H1 (cell line): ENCODE measurements around the gene OR4A16. TPM values are rescaled to one million over a fixed set of nuclear protein-coding genes. Genes with fewer than 3 reads are reported as not detected.

Experiments
- CTCF ChIA-PET: fragments of 300-600 bp; sonication (Branson Sonifier 250); formaldehyde crosslinking; loops from one replicate; lab custom pipeline; 2021; ENCODE audit not compliant: partially characterized antibody; lab: Charles Lee
- POLR2A ChIA-PET: fragments of 300-600 bp; sonication (Branson Sonifier 250); formaldehyde crosslinking; loops from one replicate; lab custom pipeline; 2021; ENCODE audit warnings: inconsistent platforms; ENCODE audit not compliant: partially characterized antibody; lab: Charles Lee
- DNase-seq, 2 experiments: peaks; one replicate each; pipeline versions ENCODE4 v3.0.0 to v3.0.0-alpha.2; 2010 to 2022; ENCODE audit warnings: low spot score in 2 of 2, low read depth in 1 of 2, mixed read lengths in 1 of 2
- FAIRE-seq: peaks from 2 replicates; lab custom pipeline; 2011; peaks lifted over from hg19 to GRCh38; lab: Jason Lieb, UNC
- H2AFZ ChIP-seq: 2 replicates; pipeline ENCODE4 v1.8.1; 2012; ENCODE audit warnings: low read length, inconsistent platforms
- H2AK5ac ChIP-seq: 2 replicates; pipeline ENCODE4 v1.6.1; 2013; ENCODE audit warnings: low read depth, low read length
- H2BK120ac ChIP-seq: replicated peaks from 2 replicates; pipeline ENCODE3; 2013; ENCODE audit warnings: low read depth, low read length, inconsistent platforms
- H2BK12ac ChIP-seq: 2 replicates; pipeline ENCODE4 v1.6.1; 2013; ENCODE audit warnings: low read depth, low read length
- H2BK15ac ChIP-seq: 2 replicates; pipeline ENCODE4 v1.6.1; 2013; ENCODE audit warnings: low read length
- H2BK20ac ChIP-seq: 2 replicates; pipeline ENCODE4 v1.6.1; 2013; ENCODE audit warnings: low read length
- H2BK5ac ChIP-seq: 2 replicates; pipeline ENCODE4 v1.6.1; 2013; ENCODE audit warnings: low read depth, low read length
- H3K14ac ChIP-seq: 2 replicates; pipeline ENCODE4 v1.6.1; 2013; ENCODE audit warnings: inconsistent platforms; ENCODE audit not compliant: insufficient read length
- H3K18ac ChIP-seq: 2 replicates; pipeline ENCODE4 v1.6.1; 2013; ENCODE audit warnings: low read length; ENCODE audit errors: extremely low read depth
- H3K23ac ChIP-seq: 2 replicates; pipeline ENCODE4 v1.6.1; 2013; ENCODE audit warnings: inconsistent platforms; ENCODE audit not compliant: insufficient read length
- H3K23me2 ChIP-seq: 2 replicates; pipeline ENCODE4 v1.6.1; 2013; ENCODE audit warnings: low read depth, low read length
- H3K27ac ChIP-seq: 2 replicates; pipeline ENCODE4 v1.6.1; 2011; ENCODE audit warnings: low read depth, low read length, inconsistent platforms
- H3K27me3 ChIP-seq, 4 experiments: replicated peaks in 1 of 4; 1 replicate in 1 of 4; 2 replicates in 3 of 4; pipeline versions ENCODE4 v1.6.1 to v1.8.1; 2011 to 2013; ENCODE audit warnings: low read length in 3 of 4, mild to moderate bottlenecking in 3 of 4, inconsistent platforms in 2 of 4, mixed read lengths in 2 of 4, moderate library complexity in 1 of 4; ENCODE audit not compliant: control insufficient read depth in 3 of 4, insufficient read depth in 3 of 4; ENCODE audit errors: extremely low read depth in 1 of 4
- H3K36me3 ChIP-seq, 4 experiments: 2 replicates each; pipeline versions ENCODE4 v1.6.1 to v1.8.1; 2011 to 2013; ENCODE audit warnings: mild to moderate bottlenecking in 4 of 4, low read length in 3 of 4, moderate library complexity in 2 of 4, control low read depth in 1 of 4, inconsistent platforms in 1 of 4; ENCODE audit not compliant: insufficient read depth in 4 of 4, control insufficient read depth in 2 of 4
- H3K4ac ChIP-seq: replicated peaks from 2 replicates; pipeline ENCODE3; 2013; ENCODE audit warnings: low read length, low read depth, mixed read lengths, inconsistent platforms; ENCODE audit not compliant: insufficient read length
- H3K4me1 ChIP-seq, 4 experiments: replicated peaks in 1 of 4; 1 replicate in 1 of 4; 2 replicates in 3 of 4; pipeline versions ENCODE4 v1.6.1 to v1.8.1; 2011 to 2013; ENCODE audit warnings: low read length in 3 of 4, inconsistent platforms in 2 of 4, mixed read lengths in 1 of 4; ENCODE audit not compliant: insufficient read depth in 4 of 4, control insufficient read depth in 3 of 4
- H3K4me2 ChIP-seq, 2 experiments: 2 replicates each; pipeline versions ENCODE4 v1.6.1 to v1.8.1; 2011 to 2013; ENCODE audit warnings: low read depth in 2 of 2, low read length in 2 of 2, control low read depth in 1 of 2, inconsistent platforms in 1 of 2, mild to moderate bottlenecking in 1 of 2; ENCODE audit not compliant: insufficient read depth in 1 of 2
- H3K4me3 ChIP-seq, 4 experiments: fragments of 200-600, 300-600 bp in 1 of 4; sonication (generic), shearing (Covaris generic), sonication (Bioruptor Twin) in 1 of 4; 2 replicates each; pipeline versions ENCODE4 v1.5.1 to v1.8.1; 2011 to 2016; ENCODE audit warnings: low read length in 4 of 4, low read depth in 3 of 4, control low read depth in 2 of 4, inconsistent platforms in 2 of 4, mild to moderate bottlenecking in 2 of 4, mixed read lengths in 1 of 4, moderate library complexity in 1 of 4; ENCODE audit not compliant: insufficient read depth in 2 of 4; ENCODE audit errors: extremely low read depth in 1 of 4
- H3K56ac ChIP-seq: replicated peaks from 2 replicates; pipeline ENCODE3; 2013; ENCODE audit warnings: low read depth, mild to moderate bottlenecking, mixed read lengths, low read length, inconsistent platforms; ENCODE audit not compliant: insufficient read length
- H3K79me1 ChIP-seq: 2 replicates; pipeline ENCODE4 v1.6.1; 2013; ENCODE audit warnings: low read depth, low read length, control low read depth
- H3K79me2 ChIP-seq, 2 experiments: 2 replicates each; pipeline versions ENCODE4 v1.6.1 to v1.8.1; 2012 to 2013; ENCODE audit warnings: low read length in 2 of 2, mild to moderate bottlenecking in 2 of 2, inconsistent platforms in 1 of 2; ENCODE audit not compliant: insufficient read depth in 2 of 2, control insufficient read depth in 1 of 2
- H3K9ac ChIP-seq, 4 experiments: replicated peaks in 1 of 4; 1 replicate in 1 of 4; 2 replicates in 3 of 4; pipeline versions ENCODE4 v1.6.1 to v1.8.1; 2011 to 2013; ENCODE audit warnings: low read depth in 3 of 4, low read length in 3 of 4, control low read depth in 2 of 4, mild to moderate bottlenecking in 2 of 4, moderate library complexity in 2 of 4, inconsistent platforms in 1 of 4; ENCODE audit errors: extremely low read depth in 1 of 4
- H3K9me3 ChIP-seq, 2 experiments: 2 replicates each; pipeline versions ENCODE4 v1.6.1 to v1.8.1; 2012 to 2013; ENCODE audit warnings: mild to moderate bottlenecking in 2 of 2, moderate library complexity in 2 of 2, control low read depth in 1 of 2, inconsistent platforms in 1 of 2, low read depth in 1 of 2, low read length in 1 of 2, mixed read lengths in 1 of 2; ENCODE audit not compliant: insufficient read depth in 2 of 2
- H4K20me1 ChIP-seq, 2 experiments: replicated peaks in 1 of 2; 2 replicates each; pipeline versions ENCODE3 to v1.8.1; 2011 to 2013; ENCODE audit warnings: inconsistent platforms in 2 of 2, low read length in 2 of 2, mild to moderate bottlenecking in 1 of 2; ENCODE audit not compliant: insufficient read depth in 2 of 2, control insufficient read depth in 1 of 2
- H4K5ac ChIP-seq: 2 replicates; pipeline ENCODE4 v1.6.1; 2013; ENCODE audit warnings: low read length, low read depth, mixed read lengths, inconsistent platforms; ENCODE audit not compliant: insufficient read length
- H4K8ac ChIP-seq: 2 replicates; pipeline ENCODE4 v1.8.0; 2013; ENCODE audit warnings: mild to moderate bottlenecking, moderate library complexity, low read length, inconsistent platforms; ENCODE audit not compliant: insufficient read depth; ENCODE audit errors: extremely low read depth
- H4K91ac ChIP-seq: replicated peaks from 2 replicates; pipeline ENCODE3; 2013; ENCODE audit warnings: low read length, mixed read lengths, inconsistent platforms; ENCODE audit not compliant: insufficient read length
- CEBPB ChIP-seq: IDR thresholded peaks from 2 replicates; pipeline ENCODE4 v1.6.1; 2012; ENCODE audit warnings: low read depth, low read length
- CHD2 ChIP-seq: IDR thresholded peaks from 2 replicates; pipeline ENCODE4 v1.6.1; 2012; ENCODE audit warnings: low read length, improper control_type of control experiment
- CREB1 ChIP-seq: IDR thresholded peaks from 2 replicates; pipeline ENCODE4 v1.6.1; 2012; ENCODE audit warnings: inconsistent platforms
- EGR1 ChIP-seq: IDR thresholded peaks from 2 replicates; pipeline ENCODE4 v1.6.1; 2011; ENCODE audit warnings: low read depth, low read length, borderline replicate concordance
- EZH2 ChIP-seq: fragments of 200-600 bp; sonication (generic); IDR thresholded peaks from 2 replicates; pipeline ENCODE4 v1.7.1; 2012; ENCODE audit warnings: low read depth, mild to moderate bottlenecking, moderate library complexity, low read length, inconsistent platforms; ENCODE audit not compliant: severe bottlenecking
- FOSL1 ChIP-seq: IDR thresholded peaks from 2 replicates; pipeline ENCODE4 v1.6.1; 2011; ENCODE audit warnings: mild to moderate bottlenecking, low read depth, low read length, moderate library complexity; ENCODE audit not compliant: insufficient read depth
- GABPA ChIP-seq: IDR thresholded peaks from 2 replicates; pipeline ENCODE4 v1.6.1; 2011; ENCODE audit warnings: mild to moderate bottlenecking, low read length, moderate library complexity, borderline replicate concordance; ENCODE audit not compliant: insufficient read depth
- JUND ChIP-seq: IDR thresholded peaks from 2 replicates; pipeline ENCODE4 v1.6.1; 2011; ENCODE audit warnings: mild to moderate bottlenecking, improper control_type of control experiment, low read length
- MAX ChIP-seq: IDR thresholded peaks from 2 replicates; pipeline ENCODE4 v1.6.1; 2012; ENCODE audit warnings: inconsistent platforms
- POLR2AphosphoS5 ChIP-seq: IDR thresholded peaks from 2 replicates; pipeline ENCODE4 v1.6.1; 2011; ENCODE audit warnings: low read depth, low read length
- SIX5 ChIP-seq: IDR thresholded peaks from 2 replicates; pipeline ENCODE4 v1.6.1; 2011; ENCODE audit warnings: mild to moderate bottlenecking, low read depth, low read length
- SRF ChIP-seq: IDR thresholded peaks from 2 replicates; pipeline ENCODE4 v1.6.1; 2011; ENCODE audit warnings: mild to moderate bottlenecking, low read depth, low read length, moderate library complexity
- TAF7 ChIP-seq: optimal IDR thresholded peaks from 2 replicates; pipeline ENCODE3; 2011; ENCODE audit warnings: low read depth, mild to moderate bottlenecking, inconsistent platforms, low read length, moderate library complexity, borderline replicate concordance
- TBP ChIP-seq: IDR thresholded peaks from 2 replicates; pipeline ENCODE4 v1.6.1; 2011; ENCODE audit warnings: low read depth, low read length, improper control_type of control experiment
- TEAD4 ChIP-seq: IDR thresholded peaks from 2 replicates; pipeline ENCODE4 v1.6.1; 2012; ENCODE audit warnings: low read depth, low read length, inconsistent platforms, mixed read lengths
- ZNF274 ChIP-seq: IDR thresholded peaks from 2 replicates; pipeline ENCODE4 v1.7.0; 2012; ENCODE audit warnings: low read length, borderline replicate concordance; ENCODE audit errors: extremely low read depth
- WGBS, 2 experiments: shearing (Covaris generic) in 1 of 2; methylation state at CpG; one replicate each; pipeline versions ENCODE4 v1.1.6 to v1.1.7; 2013 to 2015; ENCODE audit warnings: low lambda C conversion rate in 2 of 2, mixed read lengths in 2 of 2, inconsistent platforms in 1 of 2, low coverage in 1 of 2, missing lambda C conversion rate in 1 of 2; ENCODE audit not compliant: insufficient replicate concordance in 2 of 2, insufficient coverage in 1 of 2, insufficient read length in 1 of 2; ENCODE audit errors: extremely low coverage in 1 of 2, missing lambda C conversion rate in 1 of 2; 5-methylcytosine and 5-hydroxymethylcytosine counted together
- polyA plus RNA-seq, 7 experiments: library from polyadenylated mRNA; depleted of rRNA in 3 of 7; stranded (reverse) in 5 of 7; unstranded in 2 of 7; fragments of >200 nt in 5 of 7; fragments of 200-250 nt in 2 of 7; gene quantifications; 1 replicate in 5 of 7; 2 replicates in 1 of 7; 4 replicates in 1 of 7; pipeline versions ENCODE4 v1.2.1 to v1.2.3, GENCODE V29; 2011 to 2013; ENCODE audit warnings: missing spikeins in 2 of 7, mixed read lengths in 2 of 7
- total RNA-seq: library from RNA; stranded (reverse); fragmentation: NEBNext Ultra II Directional; extraction: Animal tissue kit (Norgen Biotek cat#: 25700); gene quantifications from 2 replicates; pipeline ENCODE4 v1.2.1, GENCODE V29; 2021

The OR4A16 gene
- total and polyA plus RNA-seq, 2 of the 8 experiments (the other 6 are each of a cell fraction or from before 2014, with no cell fraction given) = not detected

- no peak for FAIRE-seq
- no peak within 1 kb of the TSS for H3K4me3 ChIP-seq
- H3K36me3 ChIP-seq = no peaks in the 10 kb centered on the region
- TF ChIP-seq ZNF274 (no peak), GABPA (no peak), POLR2AphosphoS5 (no peak), JUND (no peak), EGR1 (no peak), SRF (no peak), TAF7 (no peak), FOSL1 (no peak), CEBPB (no peak), TBP (no peak), SIX5 (no peak), EZH2 (no peak), TEAD4 (no peak), CREB1 (no peak), CHD2 (no peak), MAX (no peak)
- no peaks in the 10 kb centered on the region for H3K27me3 ChIP-seq
- H3K79me2 ChIP-seq = no peaks in the 10 kb centered on the region
- no peak within 1 kb of the TSS for H4K91ac ChIP-seq
- H3K23me2 ChIP-seq = no peaks in the 10 kb centered on the region
- no peak within 1 kb of the TSS for H3K27ac ChIP-seq
- no peak within 1 kb of the TSS for H4K5ac ChIP-seq
- ChIA-PET CTCF (no interaction called here), POLR2A (no interaction called here)
- H3K4ac ChIP-seq = no peak within 1 kb of the TSS
- peaks cover 56 to 69% of the 10 kb centered on the region in 2 experiments for H3K9me3 ChIP-seq
- H3K4me1 ChIP-seq = no peaks in the 10 kb centered on the region
- H3K4me2 ChIP-seq = no peak within 1 kb of the TSS
- no peak within 1 kb of the TSS for H2AK5ac ChIP-seq
- 68% methylated on average over 4 of the region's 4 CpGs; no CpG with 5 or more reads in 1 of the 2 experiments for WGBS, 2 experiments
- H3K18ac ChIP-seq = no peak within 1 kb of the TSS
- no peak within 1 kb of the TSS for H2AFZ ChIP-seq
- H2BK12ac ChIP-seq = no peak within 1 kb of the TSS
- H3K23ac ChIP-seq = no peak within 1 kb of the TSS
- no peak within 1 kb of the TSS for H2BK15ac ChIP-seq
- H3K79me1 ChIP-seq = no peaks in the 10 kb centered on the region
- no peak for DNase-seq
- H3K9ac ChIP-seq = no peak within 1 kb of the TSS
- H2BK5ac ChIP-seq = no peak within 1 kb of the TSS
- no peak within 1 kb of the TSS for H2BK20ac ChIP-seq
- no peak within 1 kb of the TSS for H2BK120ac ChIP-seq
- H3K14ac ChIP-seq = no peak within 1 kb of the TSS
- H4K20me1 ChIP-seq = no peaks in the 10 kb centered on the region
- H3K56ac ChIP-seq = no peak within 1 kb of the TSS
- H4K8ac ChIP-seq = no peak within 1 kb of the TSS
Measured at GRCh38 chr11:55367674-55368073, 24.7 kb downstream of the OR4A16 start, which contains the start of gene OR4A15. Gene OR4A15, plus strand, starts transcription at chr11:55367974. Its CDS starts 0 bp downstream, at chr11:55367974.
